AG10803 (cell line): ENCODE data around the gene ABCB10.
"Not testable (repeated sequence)": the region's sequence is repeated elsewhere in the genome, so short reads cannot be mapped to it uniquely, and the experiment has no call there.

Experiments
- DNase-seq: peaks from one replicate; pipeline ENCODE4 v3.0.0; 2010; ENCODE audit warnings: low read depth
- H3K4me3 ChIP-seq: 2 replicates; pipeline ENCODE4 v1.5.1; 2011; ENCODE audit warnings: mild to moderate bottlenecking, low read length, control low read depth
- TF ChIP-seq, protein P1 (sequence below): conservative IDR thresholded peaks from 2 replicates; pipeline ENCODE4 v1.5.1; 2011; ENCODE audit warnings: mild to moderate bottlenecking, low read length, control low read depth, inconsistent platforms

ABCB10 gene

DNA sequence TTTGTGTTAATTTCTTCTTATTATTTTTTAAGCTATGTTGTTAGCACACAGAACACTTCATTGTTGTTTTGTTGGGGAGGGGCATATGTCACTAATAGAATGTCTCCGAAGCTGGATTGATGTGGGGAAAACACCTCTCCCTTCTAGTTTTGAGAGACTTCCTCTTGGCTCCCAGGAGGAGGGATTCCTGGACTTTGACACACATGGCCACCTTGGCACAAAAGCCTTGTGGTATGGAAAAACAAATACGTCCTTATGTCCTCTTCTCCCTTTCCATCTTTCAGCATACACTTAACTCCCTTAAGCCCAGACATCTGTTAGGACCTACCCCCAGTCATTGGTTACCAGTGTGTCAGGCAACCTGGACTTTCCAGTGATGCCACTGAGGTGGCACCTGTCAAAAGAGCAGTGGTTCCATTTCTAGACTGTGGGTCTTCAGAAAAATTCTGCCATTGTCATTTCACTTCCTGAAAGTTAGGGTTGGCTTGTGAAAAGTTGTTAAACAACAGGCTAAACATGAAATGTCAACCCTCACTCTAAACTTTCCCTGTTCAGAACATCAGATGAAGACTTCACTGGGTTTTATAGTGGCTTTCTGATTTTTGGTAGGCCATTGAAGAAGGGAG, 12.5 kb upstream of the ABCB10 start:
- H3K4me3 ChIP-seq: no peak overlapping the region
- TF ChIP-seq, protein P1, sequence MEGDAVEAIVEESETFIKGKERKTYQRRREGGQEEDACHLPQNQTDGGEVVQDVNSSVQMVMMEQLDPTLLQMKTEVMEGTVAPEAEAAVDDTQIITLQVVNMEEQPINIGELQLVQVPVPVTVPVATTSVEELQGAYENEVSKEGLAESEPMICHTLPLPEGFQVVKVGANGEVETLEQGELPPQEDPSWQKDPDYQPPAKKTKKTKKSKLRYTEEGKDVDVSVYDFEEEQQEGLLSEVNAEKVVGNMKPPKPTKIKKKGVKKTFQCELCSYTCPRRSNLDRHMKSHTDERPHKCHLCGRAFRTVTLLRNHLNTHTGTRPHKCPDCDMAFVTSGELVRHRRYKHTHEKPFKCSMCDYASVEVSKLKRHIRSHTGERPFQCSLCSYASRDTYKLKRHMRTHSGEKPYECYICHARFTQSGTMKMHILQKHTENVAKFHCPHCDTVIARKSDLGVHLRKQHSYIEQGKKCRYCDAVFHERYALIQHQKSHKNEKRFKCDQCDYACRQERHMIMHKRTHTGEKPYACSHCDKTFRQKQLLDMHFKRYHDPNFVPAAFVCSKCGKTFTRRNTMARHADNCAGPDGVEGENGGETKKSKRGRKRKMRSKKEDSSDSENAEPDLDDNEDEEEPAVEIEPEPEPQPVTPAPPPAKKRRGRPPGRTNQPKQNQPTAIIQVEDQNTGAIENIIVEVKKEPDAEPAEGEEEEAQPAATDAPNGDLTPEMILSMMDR: no peak
- DNase-seq: no peak

DNA sequence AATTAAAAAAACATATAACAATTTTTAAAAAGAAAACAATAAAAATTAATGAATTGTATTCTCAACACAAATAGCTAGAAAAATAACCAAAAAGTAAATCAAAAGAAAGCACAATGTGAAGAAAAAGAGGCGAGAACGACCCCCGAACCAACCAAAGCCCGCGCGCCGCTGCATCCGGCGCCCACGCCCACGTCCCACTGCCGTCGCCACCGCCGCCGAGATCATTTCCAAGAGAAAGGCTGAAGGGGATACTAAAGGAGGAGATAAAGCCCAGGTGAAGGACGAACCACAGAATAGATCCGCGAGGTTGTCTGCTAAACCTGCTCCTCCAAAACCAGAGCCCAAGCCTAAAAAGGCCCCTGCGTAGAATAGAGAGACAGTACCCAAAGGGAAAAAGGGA, 11.8 kb upstream of the ABCB10 start:
- H3K4me3 ChIP-seq: no peak overlapping the region
- TF ChIP-seq, protein P1: no peak
- DNase-seq: no peak

DNA sequence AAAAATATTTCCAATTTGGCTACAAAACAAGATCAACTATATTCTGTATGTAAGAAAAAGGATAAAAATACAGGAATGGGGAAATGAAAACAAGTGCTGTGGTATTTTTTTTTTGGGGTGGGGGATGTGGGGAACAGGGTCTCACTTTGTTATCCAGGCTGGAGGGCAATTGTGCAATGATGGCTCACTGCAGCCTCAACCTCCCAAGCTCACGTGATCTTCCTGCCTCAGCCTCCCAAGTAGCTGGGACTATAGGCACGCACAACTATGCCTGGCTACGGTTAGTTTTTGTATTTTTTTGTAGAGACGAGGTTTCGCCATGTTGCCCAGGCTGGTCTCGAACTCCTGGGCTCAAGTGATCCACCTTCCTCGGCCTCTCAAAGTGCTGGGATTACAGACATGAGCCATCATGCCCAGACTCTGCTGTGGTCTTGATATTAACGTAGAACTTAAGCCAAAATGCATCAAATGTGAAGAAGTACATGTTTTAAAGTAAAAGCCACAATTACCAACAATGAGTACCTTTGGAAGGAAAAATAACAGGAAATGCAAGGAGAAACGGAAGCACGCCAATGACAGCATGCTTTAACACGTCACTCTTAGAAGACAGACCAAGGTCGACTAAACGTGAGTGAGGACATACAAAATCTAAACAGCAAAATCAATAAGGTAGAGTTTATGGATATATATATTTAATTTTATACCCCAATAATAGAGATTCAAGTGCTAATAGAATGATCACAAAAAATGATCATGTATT, 8.8 kb upstream of the ABCB10 start:
- DNase-seq: no peak
- TF ChIP-seq, protein P1: no peak

DNA sequence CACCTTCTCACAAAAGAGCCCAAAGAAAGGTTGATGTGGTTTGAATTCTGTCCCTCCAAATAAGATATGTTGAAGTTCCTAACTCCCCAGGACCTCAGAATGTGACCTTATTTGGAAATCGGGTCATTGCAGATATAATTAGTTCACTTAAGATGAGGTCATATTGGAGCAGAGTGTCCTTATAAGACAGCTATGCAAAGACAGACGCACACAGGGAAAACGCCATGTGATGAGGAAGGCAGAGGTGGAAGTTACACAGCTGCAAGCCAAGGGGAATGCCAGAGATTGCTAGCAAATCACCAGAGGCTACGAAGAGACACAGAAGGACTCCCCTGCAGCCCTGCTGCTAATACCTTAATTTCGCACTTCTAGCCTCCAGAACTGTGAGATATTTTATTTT, 5.2 kb upstream of the ABCB10 start:
- H3K4me3 ChIP-seq: no peak overlapping the region
- DNase-seq: peak; percentile 20
- TF ChIP-seq, protein P1: no peak

More for the DNA sequence above, 8.8 kb upstream of the ABCB10 start:
- H3K4me3 ChIP-seq: no peak overlapping the region

DNA sequence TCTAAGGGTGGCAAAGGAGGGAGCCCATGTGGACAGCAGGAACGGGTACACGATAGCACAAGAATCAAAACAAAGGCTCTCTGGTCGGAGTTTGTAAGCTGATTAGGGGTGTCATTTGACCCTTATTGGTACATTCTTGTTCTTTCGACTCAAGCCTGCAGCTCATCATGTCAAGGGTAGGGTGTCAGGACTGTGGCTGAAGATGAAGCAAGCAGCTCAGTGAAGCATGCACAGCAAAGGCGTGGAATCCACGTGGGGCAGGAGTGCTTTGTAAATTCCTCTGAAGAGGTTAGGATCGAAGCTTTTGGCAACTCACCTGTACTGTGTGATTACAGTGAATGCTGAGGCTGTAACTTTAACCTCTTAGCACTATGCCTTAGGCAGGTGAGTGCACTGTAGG, 4.7 kb upstream of the ABCB10 start:
- TF ChIP-seq, protein P1: no peak
- no peak for DNase-seq
- no peak overlapping the region for H3K4me3 ChIP-seq

DNA sequence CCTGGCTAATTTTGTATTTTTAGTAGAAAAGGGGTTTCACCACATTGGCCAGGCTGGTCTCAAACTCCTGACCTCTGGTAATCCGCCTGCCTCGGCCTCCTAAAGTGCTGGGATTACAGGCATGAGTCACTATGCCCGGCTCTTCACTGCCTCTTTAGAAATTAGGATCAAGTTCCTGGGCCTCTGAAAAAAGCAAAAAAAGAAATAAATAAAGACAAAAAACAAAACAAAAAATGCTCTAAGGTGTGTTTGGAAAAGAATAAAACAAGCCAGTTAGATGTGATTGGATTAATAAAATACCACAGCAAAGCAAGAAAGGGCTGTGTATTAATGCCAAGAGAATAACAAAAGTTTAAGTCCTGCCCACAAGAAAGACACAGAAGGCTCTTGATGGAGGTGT, 4.2 kb upstream of the ABCB10 start:
- no peak for DNase-seq
- no peak overlapping the region for H3K4me3 ChIP-seq
- TF ChIP-seq, protein P1: no peak

DNA sequence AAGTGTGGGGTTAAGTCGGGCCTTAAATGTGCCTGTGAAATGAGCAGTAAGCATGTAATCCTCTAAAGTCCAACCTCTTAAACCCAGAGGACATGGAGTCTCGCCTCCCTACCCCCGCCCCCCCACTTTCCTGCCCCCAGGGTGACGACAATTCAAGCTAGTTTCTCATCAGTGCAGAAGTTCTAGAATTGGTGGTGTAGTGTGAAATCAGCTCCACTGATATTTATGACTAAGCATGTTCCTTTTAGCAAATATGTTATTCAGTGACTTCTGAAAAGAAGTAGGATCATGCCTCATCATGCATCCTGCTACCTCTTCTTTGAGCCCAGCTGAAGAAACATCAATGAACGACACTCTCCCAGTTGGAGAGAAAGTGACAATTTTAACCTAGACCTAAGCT, 2.6 kb upstream of the ABCB10 start:
- no peak for DNase-seq
- TF ChIP-seq, protein P1: no peak
- H3K4me3 ChIP-seq: no peak overlapping the region

DNA sequence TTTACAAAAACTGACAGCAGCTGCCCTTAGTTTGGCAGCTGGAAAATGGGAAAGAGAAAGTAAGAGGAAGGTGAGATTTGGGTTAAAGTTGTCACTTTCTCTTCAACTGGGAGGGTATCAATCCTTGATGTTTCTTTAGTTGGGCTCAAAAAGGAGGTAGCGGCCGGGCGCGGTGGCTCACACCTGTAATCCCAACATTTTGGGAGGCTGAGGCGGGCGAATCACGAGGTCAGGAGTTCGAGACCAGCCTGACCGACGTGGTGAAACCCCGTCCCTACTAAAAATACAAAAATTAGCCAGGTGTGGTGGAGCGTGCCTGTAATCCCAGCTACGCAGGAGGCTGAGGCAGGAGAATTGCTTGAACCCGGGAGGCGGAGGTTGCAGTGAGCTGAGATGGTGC, 1.6 kb upstream of the ABCB10 start:
- not testable (repeated sequence) for H3K4me3 ChIP-seq, DNase-seq

DNA sequence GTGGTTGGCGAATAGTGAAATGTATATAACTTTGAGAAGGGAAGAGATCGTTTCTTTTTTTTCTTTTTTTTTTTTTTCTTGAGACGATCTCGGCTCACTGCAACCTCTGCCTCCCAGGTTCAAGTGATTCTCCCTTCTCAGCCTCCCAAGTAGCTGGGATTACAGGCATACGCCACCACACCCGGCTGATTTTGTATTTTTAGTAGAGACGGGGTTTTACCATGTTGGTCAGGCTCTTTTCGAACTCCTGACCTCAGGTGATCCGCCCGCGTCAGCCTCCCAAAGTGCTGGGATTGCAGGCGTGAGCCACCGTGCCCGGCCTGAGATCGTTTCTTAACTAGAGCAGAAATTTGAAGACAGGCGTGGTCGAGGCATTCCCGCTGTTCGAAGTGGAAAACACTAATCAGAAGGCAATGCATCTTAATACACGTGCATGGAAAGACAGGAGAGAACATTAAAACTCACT, 862 bp upstream of the ABCB10 start:
- H3K4me3 ChIP-seq: peak overlapping the region; percentile 84
- DNase-seq: not testable (repeated sequence)
